Calu3 (cell line): ENCODE measurements around the gene PLEKHO1. TPM values are rescaled to one million over a fixed set of nuclear protein-coding genes. Genes with fewer than 3 reads are reported as not detected.
A peak's percentile ranks its signal among the peaks of the same experiment; 100 is the strongest.

Source experiments
- BruUV-seq: library from RNA; stranded (reverse); fragments of 400-500 nt; replicated peaks from 2 replicates; lab custom pipeline; 2021; lab: Mats Ljungman, UMichigan
- CTCF ChIA-PET: fragments of 300-600 bp; sonication (Branson Sonifier 250); formaldehyde crosslinking; loops from one replicate; lab custom pipeline; 2022; ENCODE audit warnings: antibody characterized with exemption; lab: Charles Lee
- DNase-seq: peaks from one replicate; pipeline ENCODE4 v3.0.0; 2022
- H3K27ac Mint-ChIP-seq: one replicate; pipeline ENCODE4 v1.8.0; 2022; ENCODE audit warnings: mixed read lengths; ENCODE audit not compliant: unreplicated experiment
- H3K27me3 Mint-ChIP-seq: one replicate; pipeline ENCODE4 v1.8.0; 2022; ENCODE audit warnings: mixed read lengths; ENCODE audit not compliant: unreplicated experiment
- H3K36me3 Mint-ChIP-seq: one replicate; pipeline ENCODE4 v1.8.0; 2022; ENCODE audit warnings: mild to moderate bottlenecking, moderate library complexity, mixed read lengths; ENCODE audit not compliant: insufficient read depth, unreplicated experiment
- H3K4me1 Mint-ChIP-seq: one replicate; pipeline ENCODE4 v1.8.0; 2022; ENCODE audit warnings: mild to moderate bottlenecking, low read depth, mixed read lengths; ENCODE audit not compliant: unreplicated experiment
- H3K4me3 Mint-ChIP-seq: one replicate; pipeline ENCODE4 v1.8.0; 2022; ENCODE audit warnings: mild to moderate bottlenecking, low read depth, moderate library complexity, mixed read lengths; ENCODE audit not compliant: unreplicated experiment
- H3K9me3 Mint-ChIP-seq: one replicate; pipeline ENCODE4 v1.8.0; 2022; ENCODE audit warnings: low read depth, mixed read lengths; ENCODE audit not compliant: unreplicated experiment
- intact Hi-C: fragments of 100-400 bp; cut with micrococcal nuclease; formaldehyde crosslinking; loops from one replicate; pipeline ENCODE4 v1.10.0; 2022; ENCODE audit not compliant: unreplicated experiment
- total RNA-seq: library from RNA; stranded (reverse); gene quantifications from 2 replicates; pipeline ENCODE4 v1.2.3, GENCODE V29; 2022
- TF ChIP-seq, protein P1 (sequence below): fragments of 200-600 bp; IDR thresholded peaks from one replicate; pipeline ENCODE4 v1.8.0; 2022; ENCODE audit warnings: antibody characterized with exemption; ENCODE audit not compliant: unreplicated experiment

Gene PLEKHO1
- total RNA-seq, 1 experiment from 2014 or later, result 4.2 TPM

GRCh38 chr1:150168960-150169601, 19.4 kb downstream of the PLEKHO1 start:
- Mint-ChIP-seq H3K27me3 (peaks cover 14% of the 10 kb centered on the region), H3K27ac (no peak overlapping the region), H3K4me3 (no peak overlapping the region), H3K36me3 (no peaks in the 10 kb centered on the region), H3K9me3 (no peaks in the 10 kb centered on the region), H3K4me1 (peaks cover 8% of the 10 kb centered on the region)
- CTCF ChIA-PET, result interaction anchor here (0.6 to 1.7 kb wide), 5 partner anchors 18 to 230 kb away, joined by 4 to 7 read pairs (median 6); partner anchors contain the start of gene VPS45
- peak; percentile 86 for DNase-seq
- TF ChIP-seq, protein P1, sequence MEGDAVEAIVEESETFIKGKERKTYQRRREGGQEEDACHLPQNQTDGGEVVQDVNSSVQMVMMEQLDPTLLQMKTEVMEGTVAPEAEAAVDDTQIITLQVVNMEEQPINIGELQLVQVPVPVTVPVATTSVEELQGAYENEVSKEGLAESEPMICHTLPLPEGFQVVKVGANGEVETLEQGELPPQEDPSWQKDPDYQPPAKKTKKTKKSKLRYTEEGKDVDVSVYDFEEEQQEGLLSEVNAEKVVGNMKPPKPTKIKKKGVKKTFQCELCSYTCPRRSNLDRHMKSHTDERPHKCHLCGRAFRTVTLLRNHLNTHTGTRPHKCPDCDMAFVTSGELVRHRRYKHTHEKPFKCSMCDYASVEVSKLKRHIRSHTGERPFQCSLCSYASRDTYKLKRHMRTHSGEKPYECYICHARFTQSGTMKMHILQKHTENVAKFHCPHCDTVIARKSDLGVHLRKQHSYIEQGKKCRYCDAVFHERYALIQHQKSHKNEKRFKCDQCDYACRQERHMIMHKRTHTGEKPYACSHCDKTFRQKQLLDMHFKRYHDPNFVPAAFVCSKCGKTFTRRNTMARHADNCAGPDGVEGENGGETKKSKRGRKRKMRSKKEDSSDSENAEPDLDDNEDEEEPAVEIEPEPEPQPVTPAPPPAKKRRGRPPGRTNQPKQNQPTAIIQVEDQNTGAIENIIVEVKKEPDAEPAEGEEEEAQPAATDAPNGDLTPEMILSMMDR, result peak; percentile 85
- no TSS peak for BruUV-seq
- intact Hi-C loops, result loop anchor here (1.0 to 5.0 kb wide), 2 partner anchors 96 to 207 kb away; no protein-coding TSS in a partner anchor

- Mint-ChIP-seq H3K27ac (no peak overlapping the region), H3K27me3 (peaks cover 9% of the 10 kb centered on the region), H3K9me3 (no peaks in the 10 kb centered on the region), H3K4me1 (peaks cover 8% of the 10 kb centered on the region), H3K36me3 (no peaks in the 10 kb centered on the region), H3K4me3 (no peak overlapping the region)
- CTCF ChIA-PET, result interaction anchor here (1.7 kb wide), 1 partner anchor 15 kb away, joined by 9 read pairs; no protein-coding TSS in a partner anchor
- TF ChIP-seq, protein P1, result no peak
- no peak for DNase-seq
- no TSS peak for BruUV-seq
- intact Hi-C loops, result no loop called here
Observed at GRCh38 chr1:150171801-150172200, 22.1 kb downstream of the PLEKHO1 start.

DNA sequence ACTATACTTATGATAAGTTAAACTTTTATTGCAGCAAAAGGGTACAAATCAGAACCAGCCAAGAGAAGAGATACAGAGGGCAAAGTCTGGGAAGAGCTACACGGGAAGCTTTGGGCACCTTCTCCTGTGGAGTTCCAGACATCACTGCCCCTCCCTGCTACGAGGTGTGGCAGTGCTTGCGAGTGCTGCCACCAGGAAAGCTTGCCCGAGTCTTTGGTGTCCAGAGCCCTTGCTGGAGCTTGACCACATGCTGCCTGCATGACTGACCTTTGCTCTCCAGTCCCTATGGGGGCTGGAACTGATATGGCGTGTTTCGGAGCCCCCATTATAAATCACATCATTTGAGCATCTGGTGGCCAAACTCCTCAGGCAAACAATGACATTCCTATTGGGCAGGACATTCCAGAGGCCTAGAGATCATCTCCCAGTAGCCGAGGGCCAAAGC, 23.4 kb downstream of the PLEKHO1 start:
- no peaks in the 10 kb centered on the region for H3K9me3 Mint-ChIP-seq
- no peak for DNase-seq
- peaks cover 9% of the 10 kb centered on the region for H3K27me3 Mint-ChIP-seq
- intact Hi-C loops, result no loop called here
- peaks cover 8% of the 10 kb centered on the region for H3K4me1 Mint-ChIP-seq
- BruUV-seq, result no TSS peak
- H3K36me3 Mint-ChIP-seq, result no peaks in the 10 kb centered on the region
- TF ChIP-seq, protein P1, result no peak
- CTCF ChIA-PET, result interaction anchor here (0.5 to 1.2 kb wide), 3 partner anchors 14 to 104 kb away, joined by 3 to 9 read pairs (median 4); no protein-coding TSS in a partner anchor
- no peak overlapping the region for H3K27ac Mint-ChIP-seq
- no peak overlapping the region for H3K4me3 Mint-ChIP-seq

GRCh38 chr1:150176593-150176992, 26.9 kb downstream of the PLEKHO1 start:
- Mint-ChIP-seq H3K4me1 (peaks cover 8% of the 10 kb centered on the region), H3K4me3 (no peak overlapping the region), H3K27me3 (no peaks in the 10 kb centered on the region), H3K9me3 (no peaks in the 10 kb centered on the region), H3K36me3 (no peaks in the 10 kb centered on the region), H3K27ac (no peak overlapping the region)
- DNase-seq, result no peak
- intact Hi-C loops, result no loop called here
- TF ChIP-seq, protein P1, result no peak
- no TSS peak for BruUV-seq
- CTCF ChIA-PET, result interaction anchor here (0.6 kb wide), 2 partner anchors 23 to 1150 kb away, joined by 3 read pairs; no protein-coding TSS in a partner anchor
